Psoas muscle (tissue), 8 donors: Measurements from ENCODE around the gene ACOT11. TPM values are rescaled to one million over a fixed set of nuclear protein-coding genes. Genes with fewer than 3 reads are reported as not detected.
A peak's percentile ranks its signal among the peaks of the same experiment; 100 is the strongest.

Experiments used
- ATAC-seq, 4 donors: fragments of 200-7000 bp; cut with Tn5 transposase; one replicate each; pipeline ENCODE4 v1.9.1; 2020; ENCODE audit warnings: moderate library complexity in 3 of 4, mild to moderate bottlenecking in 2 of 4
- DNase-seq, 2 donors: peaks; one replicate each; pipeline ENCODE4 v3.0.0-alpha.2; 2020
- H3K27ac ChIP-seq: fragments of 200-600 bp; one replicate; pipeline ENCODE4 v1.8.0; 2022
- H3K27me3 ChIP-seq, 3 donors: fragments of 200-600 bp in 1 of 3; one replicate each; pipeline versions ENCODE4 v1.6.1 to v1.8.0; 2013 to 2022; ENCODE audit warnings: low read length in 2 of 3, mild to moderate bottlenecking in 2 of 3, moderate library complexity in 1 of 3; ENCODE audit not compliant: insufficient read depth in 3 of 3
- H3K36me3 ChIP-seq, 2 donors: fragments of 200-600 bp in 1 of 2; one replicate each; pipeline versions ENCODE4 v1.6.1 to v1.8.0; 2013 to 2022; ENCODE audit warnings: low read depth in 1 of 2, mild to moderate bottlenecking in 1 of 2, moderate library complexity in 1 of 2; ENCODE audit not compliant: insufficient read depth in 1 of 2
- H3K4me1 ChIP-seq: fragments of 200-600 bp; one replicate; pipeline ENCODE4 v1.8.0; 2022
- H3K4me3 ChIP-seq: fragments of 200-600 bp; one replicate; pipeline ENCODE4 v1.8.0; 2022; ENCODE audit warnings: mild to moderate bottlenecking
- H3K9me3 ChIP-seq: fragments of 200-600 bp; one replicate; pipeline ENCODE4 v1.8.0; 2022
- CTCF ChIP-seq: fragments of 200-600 bp; IDR thresholded peaks from one replicate; pipeline ENCODE4 v1.8.0; 2022; ENCODE audit warnings: antibody characterized with exemption
- WGBS, 3 donors: extraction: QIAGEN DNeasy Blood & Tissue Kit; methylation state at CpG; one replicate each; pipeline versions ENCODE4 v1.1.6 to v1.1.7; 2013; 5-methylcytosine and 5-hydroxymethylcytosine counted together
- intact Hi-C, 2 donors: fragments of 100-400 bp; cut with DNase I; formaldehyde crosslinking; loops; one replicate each; pipeline versions ENCODE4 v1.11.0 to v1.14.2; 2022
- polyA plus RNA-seq, 3 donors: library from polyadenylated mRNA; stranded (reverse); fragments of 200-250 nt; gene quantifications; one replicate each; pipeline ENCODE4 v1.2.3, GENCODE V29; 2013
- total RNA-seq, 4 donors: library from RNA; stranded (reverse); fragmentation: NEBNext Ultra II Directional in 2 of 4; extraction: Animal tissue kit (Norgen Biotek cat#: 25700) in 2 of 4; gene quantifications; one replicate each; pipeline versions ENCODE4 v1.2.1 to v1.2.4, GENCODE V29; 2021 to 2023
- donor health status: healthy with polysubstance abuse.
- donor health status: DM: no; HTN: no; CAD: no; lungs with moderate emphysema.
- donor health status: Bipolar disorder and iron deficiency.
- donor health status: healthy.
- donor health status: DM: yes; HTN: yes; CAD: no.
- donor health status: DM: no; HTN: no; CAD: no.
- donor health status: DM: no; HTN: no; CAD: no.
- donor health status: DM: yes; HTN: yes; CAD: no.

ACOT11 gene
- total and polyA plus RNA-seq, 7 donors: 0.82 to 13.9 (median 2.4) TPM

- no peaks in the 10 kb centered on the region for H3K9me3 ChIP-seq
- 51 to 69% (median 64%) methylated on average over 10 of the region's 10 CpGs for WGBS, 3 donors
- H3K36me3 ChIP-seq: no peaks in the 10 kb centered on the region
- no peak overlapping the region for H3K4me3 ChIP-seq
- intact Hi-C loops: loop anchor here (5.0 kb wide), 1 partner anchor 35 kb away; no protein-coding TSS in a partner anchor
- no peak for TF ChIP-seq CTCF
- H3K27me3 ChIP-seq: no peaks in the 10 kb centered on the region
- DNase-seq: no peak
- peaks cover 54% of the 10 kb centered on the region for H3K4me1 ChIP-seq
- ATAC-seq: peak in 3 of 4 donors; percentile 13 to 31 (median 23)
- H3K27ac ChIP-seq: peak overlapping the region; percentile 90
Measured at GRCh38 chr1:54546651-54547401, 1.2 kb upstream of the ACOT11 start.

GRCh38 chr1:54548389-54549044, 489 bp downstream of the ACOT11 start:
- ATAC-seq: peak in 2 of 4 donors; percentile 19 to 36
- H3K27me3 ChIP-seq: no peaks in the 10 kb centered on the region
- no peak for DNase-seq
- intact Hi-C loops: loop anchor here (5.0 kb wide), 1 partner anchor 34 kb away; no protein-coding TSS in a partner anchor
- peak overlapping the region; percentile 90 for H3K27ac ChIP-seq
- H3K4me1 ChIP-seq: peaks cover 45% of the 10 kb centered on the region
- peak overlapping the region; percentile 63 for H3K4me3 ChIP-seq
- WGBS, 3 donors: 20 to 24% (median 21%) methylated on average over 13 of the region's 13 CpGs
- no peaks in the 10 kb centered on the region for H3K36me3 ChIP-seq
- TF ChIP-seq CTCF: no peak
- H3K9me3 ChIP-seq: no peaks in the 10 kb centered on the region

- Histone ChIP-seq H3K4me1 (peaks cover 45% of the 10 kb centered on the region), H3K9me3 (no peaks in the 10 kb centered on the region), H3K27ac (peak overlapping the region; percentile 90), H3K36me3 (no peaks in the 10 kb centered on the region), H3K4me3 (peak overlapping the region; percentile 63), H3K27me3 (no peaks in the 10 kb centered on the region)
- intact Hi-C loops: loop anchor here (5.0 kb wide), 1 partner anchor 33 kb away; no protein-coding TSS in a partner anchor
- 18 to 39% (median 30%) methylated on average over 13 of the region's 13 CpGs for WGBS, 3 donors
- TF ChIP-seq CTCF: no peak
- ATAC-seq (no peak), DNase-seq (peak in 1 of 2 donors; percentile 59)
Measured at GRCh38 chr1:54549181-54549924, 1.3 kb downstream of the ACOT11 start.

GRCh38 chr1:54551891-54552290, 3.9 kb downstream of the ACOT11 start:
- Histone ChIP-seq H3K27ac (peak overlapping the region; percentile 16), H3K4me1 (peaks cover 34% of the 10 kb centered on the region), H3K27me3 (no peaks in the 10 kb centered on the region), H3K9me3 (peaks cover 4% of the 10 kb centered on the region), H3K36me3 (no peaks in the 10 kb centered on the region), H3K4me3 (no peak overlapping the region)
- DNase-seq (no peak), ATAC-seq (no peak)
- intact Hi-C loops: no loop called here
- WGBS, 3 donors: 89 to 92% (median 91%) methylated on average over 3 of the region's 3 CpGs
- TF ChIP-seq CTCF: no peak
